ENCODE data around the gene TMEM259. TPM values are rescaled to one million over a fixed set of nuclear protein-coding genes. Genes with fewer than 3 reads are reported as not detected.

Gene TMEM259
- total RNA-seq, 4 donors from 2014 or later = 101 to 182 (median 146) TPM

GRCh38 chr19:1067341-1067957, 46.5 kb upstream of the TMEM259 start:
- DNase-seq = no peak
- intact Hi-C loops (cut with DNase I) = no loop called here
- no peak for TF ChIP-seq POLR2A (IDR thresholded peaks at IDR 0.05)
- TF ChIP-seq CTCF (IDR thresholded peaks at IDR 0.05) = no peak
- 0 to 9% methylated on average over 3 to 6 of the region's 38 CpGs for WGBS, 2 donors
- peaks cover 33 to 79% (median 43%) of the 10 kb centered on the region in 3 donors for H3K4me1 ChIP-seq
- H3K9me3 ChIP-seq = no peaks in the 10 kb centered on the region
- peaks cover 9 to 82% (median 14%) of the 10 kb centered on the region in 4 donors for H3K27me3 ChIP-seq
- no peaks in the 10 kb centered on the region for H3K36me3 ChIP-seq
- H3K27ac ChIP-seq = peak overlapping the region; percentile 66 to 85 (median 76)
- H3K4me3 ChIP-seq = peak overlapping the region; percentile 27 to 69 (median 44)

- H3K9me3 ChIP-seq = no peaks in the 10 kb centered on the region
- TF ChIP-seq POLR2A (IDR thresholded peaks at IDR 0.05) (peak in 1 of 4 donors; percentile 45), CTCF (IDR thresholded peaks at IDR 0.05) (no peak)
- peak within 1 kb of the TSS; percentile 27 to 69 (median 44) for H3K4me3 ChIP-seq
- intact Hi-C loops (cut with DNase I) = no loop called here
- H3K36me3 ChIP-seq = no peaks in the 10 kb centered on the region
- H3K4me1 ChIP-seq = peaks cover 33 to 76% (median 43%) of the 10 kb centered on the region in 3 donors
- H3K27ac ChIP-seq = peak within 1 kb of the TSS; percentile 66 to 85 (median 76)
- WGBS, 2 donors = 0% methylated on average over 2 of the region's 61 CpGs; no CpG with 5 or more reads in 1 of the 2 donors
- H3K27me3 ChIP-seq = peaks cover 9 to 76% (median 14%) of the 10 kb centered on the region in 4 donors
- no peak for DNase-seq
Measured at GRCh38 chr19:1066748-1067340, 45.9 kb upstream of the TMEM259 start, which contains the start of gene ARHGAP45. ARHGAP45 (plus strand) TSS chr19:1067167; CDS start chr19:1067406, 239 bp downstream.

GRCh38 chr19:1066251-1066747, 45.4 kb upstream of the TMEM259 start:
- H3K27me3 ChIP-seq = peaks cover 9 to 70% (median 14%) of the 10 kb centered on the region in 4 donors
- H3K4me1 ChIP-seq = peaks cover 29 to 70% (median 39%) of the 10 kb centered on the region in 3 donors
- no peak for DNase-seq
- no peaks in the 10 kb centered on the region for H3K36me3 ChIP-seq
- H3K9me3 ChIP-seq = no peaks in the 10 kb centered on the region
- WGBS, 2 donors = 39 to 80% methylated on average over 1 to 14 of the region's 17 CpGs
- intact Hi-C loops (cut with DNase I) = no loop called here
- peak overlapping the region in 2 of 4 donors; percentile 84 to 85 for H3K27ac ChIP-seq
- H3K4me3 ChIP-seq = peak overlapping the region in 3 of 4 donors; percentile 38 to 69 (median 51)
- TF ChIP-seq CTCF (IDR thresholded peaks at IDR 0.05) (no peak), POLR2A (IDR thresholded peaks at IDR 0.05) (no peak)

- Histone ChIP-seq H3K4me3 (no peak overlapping the region), H3K36me3 (no peaks in the 10 kb centered on the region), H3K27me3 (peaks cover 4 to 64% (median 10%) of the 10 kb centered on the region in 4 donors), H3K4me1 (peaks cover 24 to 64% (median 32%) of the 10 kb centered on the region in 3 donors), H3K27ac (no peak overlapping the region), H3K9me3 (no peaks in the 10 kb centered on the region)
- WGBS, 2 donors = 0 to 58% methylated on average over 1 to 4 of the region's 17 CpGs
- intact Hi-C loops (cut with DNase I) = no loop called here
- TF ChIP-seq POLR2A (IDR thresholded peaks at IDR 0.05) (no peak), CTCF (IDR thresholded peaks at IDR 0.05) (no peak)
- no peak for DNase-seq
Measured at GRCh38 chr19:1065606-1066109, 44.7 kb upstream of the TMEM259 start.

All from esophagus squamous epithelium (tissue), 5 donors.